GM19238 (cell line): Measurements from ENCODE around the gene PCDH1.
"Not testable (repeated sequence)": the region's sequence is repeated elsewhere in the genome, so short reads cannot be mapped to it uniquely, and the experiment has no call there.

Experiments used
- DNase-seq: peaks from one replicate; pipeline ENCODE4 v3.0.0; 2011; ENCODE audit warnings: low spot score; ENCODE audit not compliant: insufficient read length

Gene PCDH1

DNA sequence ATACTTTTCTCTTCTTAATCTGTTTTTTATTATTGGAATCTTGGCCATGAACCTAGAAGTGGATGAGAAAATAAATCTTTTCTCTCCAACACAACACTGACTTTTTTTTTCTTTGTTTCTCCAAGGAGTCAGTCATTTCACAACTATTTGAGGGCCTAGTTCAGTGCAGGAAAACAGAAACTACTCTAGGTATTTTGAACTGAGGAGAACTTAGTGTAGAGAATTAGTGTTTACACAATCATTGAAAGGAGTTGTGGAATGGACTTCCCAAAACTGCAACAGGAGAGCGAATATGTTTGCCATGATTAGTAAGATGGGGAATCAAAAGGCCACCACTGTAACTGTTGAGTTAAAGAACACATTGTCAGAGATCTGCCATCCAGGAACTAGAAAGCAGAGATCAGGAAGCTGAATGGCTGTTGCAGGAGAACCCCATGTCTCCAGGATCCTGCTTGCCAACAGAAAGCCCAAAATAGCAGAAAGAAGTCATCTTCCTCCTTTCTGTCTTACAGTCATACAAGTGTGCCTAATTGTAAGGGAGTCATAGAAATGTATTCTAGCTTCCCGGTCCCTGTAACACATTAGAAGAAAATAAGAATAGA, 20.3 kb upstream of the PCDH1 start:
- no peak for DNase-seq

DNA sequence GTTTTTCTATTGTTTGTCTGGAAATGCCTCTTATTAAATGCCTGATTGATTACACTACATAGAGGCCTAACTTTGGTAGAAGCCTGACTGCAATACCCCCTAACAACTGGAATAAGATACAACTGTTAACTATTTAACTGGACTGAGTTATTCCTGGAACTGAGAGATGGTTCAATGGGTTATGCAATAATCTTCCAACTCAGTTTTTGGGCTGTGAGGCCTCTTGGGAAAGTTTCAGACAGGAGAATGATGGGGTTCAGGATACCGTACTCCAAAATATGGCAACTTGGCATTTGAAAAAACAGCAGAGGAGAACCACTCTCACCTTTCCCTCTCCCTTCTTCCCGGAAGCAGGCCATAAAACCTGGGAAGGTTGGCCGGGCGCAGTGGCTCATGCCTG, 19.2 kb upstream of the PCDH1 start:
- no peak for DNase-seq

DNA sequence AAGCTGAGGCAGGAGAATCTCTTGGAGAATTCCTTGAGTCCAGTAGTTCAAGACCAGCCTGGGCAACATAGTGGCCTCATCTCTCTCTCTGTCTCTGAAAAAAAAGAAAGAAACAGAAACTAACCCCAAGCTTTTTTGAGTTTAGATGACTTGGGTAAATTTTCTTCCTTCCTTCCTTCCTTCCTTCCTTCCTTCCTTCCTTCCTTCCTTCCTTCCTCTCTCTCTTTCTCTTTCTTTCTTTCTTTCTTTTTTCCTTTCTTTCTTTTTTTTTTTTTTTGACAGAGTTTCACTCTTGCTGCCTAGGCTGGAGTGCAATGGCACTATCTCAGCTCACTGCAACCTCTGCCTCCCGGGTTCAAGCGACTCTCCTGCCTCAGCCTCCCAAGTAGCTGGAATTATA, 12.2 kb upstream of the PCDH1 start:
- not testable (repeated sequence) for DNase-seq

DNA sequence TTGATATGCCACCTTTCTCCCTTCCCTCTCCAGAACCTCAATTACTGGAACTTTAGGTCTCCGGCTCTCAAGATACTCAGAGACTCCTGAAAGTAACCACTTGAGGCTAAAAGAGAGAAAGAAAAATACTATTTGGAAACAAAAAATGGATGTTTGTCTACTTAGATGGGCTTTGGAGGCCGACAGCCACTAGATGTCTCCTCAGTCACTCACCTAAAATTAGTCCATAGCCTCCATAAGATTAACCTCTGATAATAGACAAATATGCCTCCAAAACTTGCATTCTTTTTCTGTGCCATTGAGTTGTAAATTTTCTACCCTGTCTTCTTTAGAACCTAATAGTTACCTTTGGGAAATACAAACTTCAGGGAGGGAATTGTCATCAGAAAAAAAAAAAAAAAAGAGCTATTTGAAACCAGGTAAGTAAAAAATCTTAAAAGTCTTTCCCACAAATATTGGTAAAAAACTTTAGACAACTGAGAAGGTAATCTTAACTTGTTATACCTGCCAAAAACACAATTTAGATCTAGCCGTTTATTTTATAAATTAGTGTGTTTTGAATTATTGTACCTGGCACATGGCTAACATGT, 11.2 kb upstream of the PCDH1 start:
- DNase-seq, result no peak

DNA sequence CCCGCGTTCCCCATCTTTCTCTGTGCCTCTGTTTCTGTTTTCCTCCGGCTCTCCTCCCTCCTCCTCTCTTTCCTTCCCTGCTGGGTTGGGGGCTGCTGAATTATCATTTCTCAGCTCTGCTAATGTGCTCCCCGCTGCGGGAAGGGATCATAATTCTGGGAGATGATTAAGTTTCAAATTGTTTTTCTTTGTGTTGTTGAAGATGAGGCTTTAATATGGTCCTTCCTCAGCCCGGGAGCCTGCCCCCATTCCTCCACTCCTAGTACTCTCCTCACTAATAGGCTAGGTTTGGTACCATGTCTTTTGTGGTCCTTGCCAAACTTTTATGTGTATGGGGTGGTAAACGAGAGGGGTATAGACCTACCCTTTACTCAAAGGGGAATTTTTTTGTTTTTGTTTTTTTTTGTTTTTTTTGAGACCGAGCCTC, 5.7 kb upstream of the PCDH1 start:
- DNase-seq, result no peak

DNA sequence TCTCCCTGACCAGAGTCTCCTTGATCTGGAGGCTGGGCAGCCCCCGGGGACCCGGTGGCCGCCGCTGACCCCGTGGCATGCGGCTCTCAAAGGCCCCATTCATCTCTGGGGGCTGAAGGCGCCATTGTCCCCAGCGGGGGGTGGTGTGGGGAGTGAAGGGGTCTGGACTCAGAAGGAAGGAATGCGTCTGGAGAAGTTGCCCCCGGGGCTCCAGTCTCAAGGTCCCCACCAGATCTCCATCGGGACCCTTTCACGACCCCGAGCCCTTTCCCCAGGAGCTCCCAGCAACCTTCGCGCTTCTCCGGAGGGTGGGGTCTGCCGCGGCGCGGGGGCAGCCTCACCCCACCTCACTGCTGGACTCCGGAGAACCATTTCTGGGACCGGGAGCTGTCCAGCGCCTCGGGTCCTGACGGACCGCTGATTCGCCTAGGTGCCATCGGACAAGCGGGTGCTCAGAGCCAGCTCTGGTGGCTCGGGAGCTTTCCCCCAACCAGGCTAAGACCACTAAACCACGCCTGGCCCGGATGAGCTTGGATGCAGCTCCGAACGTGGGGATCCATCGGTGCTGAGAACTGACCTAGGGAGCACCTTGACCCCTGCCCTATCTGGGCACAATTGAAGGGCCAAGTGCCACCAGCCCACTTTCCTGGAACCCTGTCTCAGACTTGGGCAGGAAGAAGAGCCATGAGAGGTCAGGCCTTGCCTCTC, 5.1 kb upstream of the PCDH1 start:
- DNase-seq, result no peak

DNA sequence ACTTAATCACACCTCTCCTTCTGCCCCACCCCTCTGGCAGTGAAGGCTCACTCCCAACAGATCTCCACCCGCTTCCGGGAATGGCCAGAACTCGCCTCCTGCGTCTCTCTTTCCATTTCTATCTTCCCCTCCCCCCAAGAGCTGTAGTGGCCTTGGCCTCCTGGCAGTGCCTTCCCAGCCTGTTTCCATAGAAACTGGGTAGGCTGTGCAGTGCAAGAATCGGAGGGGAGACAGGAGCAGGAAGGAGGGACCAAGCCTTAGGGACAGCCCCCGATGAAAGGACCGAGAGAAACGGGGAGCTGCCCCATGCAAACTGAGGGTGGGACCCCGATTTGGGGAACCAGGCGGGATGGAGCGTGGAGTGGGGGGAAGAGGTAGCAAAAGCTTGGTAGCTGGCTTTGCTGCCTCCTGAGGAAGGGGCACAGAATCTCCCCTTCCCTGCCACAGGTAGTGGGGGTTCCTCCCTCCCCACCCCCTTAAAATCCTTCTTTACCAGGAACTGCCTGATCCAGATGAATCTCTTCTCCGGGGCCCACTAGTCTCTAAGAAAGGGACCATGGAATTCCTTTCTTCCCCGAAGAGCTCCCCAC, 4.5 kb upstream of the PCDH1 start:
- DNase-seq, result no peak

DNA sequence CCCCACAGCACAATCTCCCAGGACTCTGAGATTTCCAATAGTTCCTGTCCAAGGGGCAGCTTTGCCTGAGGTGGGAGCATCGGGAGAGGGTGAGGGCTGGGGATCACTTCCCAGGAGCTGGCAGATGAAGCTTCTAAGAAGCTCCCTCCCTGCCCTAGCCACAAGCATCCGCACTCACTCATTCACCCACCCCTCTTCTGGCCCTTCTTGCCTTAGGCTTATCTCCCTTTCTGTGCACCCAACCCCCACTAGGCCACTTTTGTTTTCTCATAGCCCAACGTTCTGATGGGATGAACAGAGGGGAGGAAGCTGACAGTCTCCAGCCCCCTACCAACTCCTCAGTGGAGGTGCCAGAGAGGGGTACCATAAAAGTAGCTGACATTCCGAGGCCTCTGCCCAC, 3.7 kb upstream of the PCDH1 start:
- no peak for DNase-seq

DNA sequence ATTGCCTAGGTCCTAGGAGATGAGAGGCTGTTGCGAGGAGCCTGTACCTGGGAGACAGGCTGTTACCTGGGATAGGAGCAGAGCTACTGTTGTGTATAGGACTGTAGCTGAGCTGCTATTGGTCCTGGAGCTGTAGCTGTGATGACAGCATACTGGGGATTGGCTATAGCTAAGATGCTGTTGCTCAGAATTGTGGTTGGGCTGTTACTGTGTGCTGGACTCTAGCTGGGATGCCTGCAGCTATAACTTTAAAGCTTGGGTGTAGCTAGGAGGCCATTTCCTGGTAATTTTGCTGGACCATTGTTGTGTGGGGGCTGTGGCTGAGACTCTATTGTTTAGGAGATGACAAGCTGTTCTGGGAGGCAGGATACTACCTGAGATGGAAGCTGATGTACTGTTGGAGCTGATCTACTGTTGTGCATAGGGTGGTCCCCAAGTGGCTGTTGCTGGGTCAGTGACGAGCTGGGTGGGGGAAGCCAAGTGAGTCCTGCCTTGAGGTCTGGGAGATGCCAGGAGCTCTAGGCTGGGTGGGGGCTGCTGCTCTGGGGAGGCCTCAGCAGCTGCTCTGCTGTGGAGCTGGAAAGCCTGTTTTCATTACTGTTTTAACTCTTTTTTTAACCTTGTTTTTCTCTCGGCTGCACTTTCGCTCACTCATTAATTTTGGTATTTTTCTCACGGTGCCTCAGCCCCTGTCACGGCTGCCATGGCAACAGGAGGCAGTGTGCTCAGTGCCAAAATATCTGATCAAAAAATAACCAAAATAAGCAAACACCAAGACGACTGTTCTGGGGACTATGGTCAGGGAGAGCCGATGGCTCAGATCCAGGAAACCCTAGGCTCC, 3.0 kb upstream of the PCDH1 start:
- DNase-seq, result no peak

DNA sequence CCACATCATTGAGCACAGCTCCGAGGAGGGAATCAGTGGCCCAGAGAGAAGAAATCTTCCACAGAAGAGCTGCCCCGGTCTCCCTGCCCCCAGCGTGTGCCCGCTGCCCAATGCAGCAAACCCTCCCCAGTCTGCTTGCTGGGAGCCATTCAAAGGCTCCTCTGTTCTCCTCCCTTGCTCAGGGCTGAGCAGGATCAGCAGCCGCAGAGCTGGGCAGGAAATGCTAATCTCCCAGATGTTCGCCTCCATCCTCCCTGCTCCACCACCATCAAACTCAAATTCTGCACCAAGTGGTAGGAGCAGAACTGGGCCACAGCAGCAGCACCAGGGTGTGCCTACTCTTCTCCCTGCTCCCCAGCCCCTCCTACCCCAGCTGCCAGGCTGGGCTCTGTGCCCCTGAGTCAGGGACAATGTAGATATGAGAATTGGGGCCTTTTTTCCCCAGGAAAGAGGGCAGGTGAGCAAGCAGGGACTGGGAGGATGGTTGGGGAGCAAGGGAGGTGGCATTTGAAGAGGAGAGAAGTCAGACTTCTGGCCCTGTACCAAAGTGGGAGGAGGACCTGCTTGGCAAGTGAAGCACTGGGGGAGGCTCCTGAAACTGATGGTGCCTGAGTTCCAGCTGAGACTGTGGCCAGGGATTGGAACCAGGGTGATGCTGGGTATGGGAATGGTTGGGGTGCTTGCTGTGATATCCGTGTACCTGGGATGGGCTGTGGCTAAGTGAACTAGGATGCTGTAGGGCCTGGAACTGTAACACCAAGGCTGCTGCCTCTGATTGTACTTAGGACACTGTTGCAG, 1.9 kb upstream of the PCDH1 start:
- no peak for DNase-seq

DNA sequence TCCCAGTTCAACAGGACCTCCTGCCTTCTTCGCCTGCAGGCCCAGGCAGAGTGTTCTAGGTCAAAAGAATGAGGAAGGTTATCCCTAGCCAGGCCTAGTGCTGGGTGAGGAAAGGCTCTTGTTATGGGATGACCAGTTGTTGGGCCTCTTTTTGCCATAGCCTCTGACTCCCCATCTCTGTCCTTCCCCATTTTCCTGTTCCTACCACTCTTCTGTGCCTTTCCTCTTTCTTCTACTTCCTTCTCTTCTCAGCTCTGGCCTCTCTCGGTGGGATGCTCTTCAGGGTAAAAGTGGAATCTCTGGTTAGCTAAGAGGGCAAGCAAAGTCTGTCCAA, 1.2 kb upstream of the PCDH1 start:
- no peak for DNase-seq

DNA sequence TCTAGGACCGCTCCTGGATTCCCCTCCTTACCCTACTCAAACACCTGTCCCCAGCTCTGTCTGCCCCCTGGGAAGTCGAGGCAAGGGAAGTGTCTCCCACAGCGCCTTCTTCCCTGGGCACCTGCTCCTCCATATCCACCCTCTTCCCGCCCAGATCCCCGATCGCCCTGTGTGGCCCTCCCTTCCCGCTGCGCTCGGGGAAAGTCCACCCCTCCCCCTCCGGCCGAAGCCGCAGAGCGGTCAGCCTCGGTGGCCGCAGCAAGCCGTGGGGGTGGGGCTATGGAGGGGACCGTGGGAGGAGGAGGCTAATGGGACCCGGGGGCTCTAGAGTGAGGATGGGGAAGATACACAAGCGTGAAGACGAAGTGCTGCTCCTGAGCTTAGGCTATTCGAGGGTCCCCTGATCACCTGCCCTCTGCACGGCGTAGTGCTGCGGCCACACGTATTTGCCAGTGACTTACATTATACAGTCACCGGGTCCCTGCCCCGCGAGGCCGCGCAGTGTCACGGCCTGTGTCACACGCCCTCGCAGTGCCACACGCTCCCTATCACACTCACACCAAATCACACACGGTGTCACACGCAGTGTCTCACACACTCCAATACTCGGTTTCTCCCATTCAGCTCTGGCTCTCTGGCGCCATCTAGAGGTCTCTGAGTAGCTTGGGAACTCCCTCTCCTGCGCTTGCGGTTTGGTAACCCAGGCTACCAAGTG, 658 bp upstream of the PCDH1 start:
- peak; percentile 57 for DNase-seq

DNA sequence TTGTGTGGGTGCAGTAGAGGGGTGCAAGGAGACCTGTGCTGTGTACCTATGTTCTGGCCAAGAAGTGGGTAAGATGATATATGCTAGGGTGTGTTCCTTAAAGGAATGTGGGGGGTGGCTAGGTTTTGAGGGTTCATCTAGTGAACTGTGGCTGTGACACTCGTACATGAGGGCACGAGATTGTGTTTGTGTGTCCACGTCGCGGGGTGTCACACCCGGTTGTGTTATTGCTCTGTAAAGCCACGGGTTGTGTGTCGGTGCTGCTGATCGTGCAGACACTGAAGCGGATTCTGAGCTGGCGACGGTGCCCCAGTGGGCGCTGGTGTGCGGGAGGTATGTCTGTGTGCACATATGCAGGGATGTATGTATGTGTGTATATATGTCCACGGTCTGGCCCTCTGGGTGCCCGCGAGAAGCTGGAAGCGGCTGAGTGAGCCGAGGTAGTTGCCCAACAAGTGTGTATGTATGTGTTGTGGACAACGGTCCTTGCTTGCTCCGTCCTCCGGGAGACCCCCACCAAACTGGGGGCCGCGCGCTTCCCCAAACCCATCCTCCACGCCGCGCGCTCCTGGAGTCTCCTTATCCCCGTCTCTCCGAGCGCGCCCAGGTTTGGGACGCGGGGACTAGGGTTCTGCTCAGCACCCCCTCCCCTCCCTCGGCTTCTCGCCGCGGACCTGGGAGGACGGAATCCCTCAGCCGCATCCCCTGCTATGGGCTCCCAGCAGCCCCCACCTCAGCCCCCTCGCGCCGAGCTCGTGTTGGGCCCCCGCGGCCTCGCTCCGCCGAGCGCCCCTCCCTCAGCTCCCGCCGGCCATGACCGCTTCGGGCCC, 639 bp downstream of the PCDH1 start:
- no peak for DNase-seq

DNA sequence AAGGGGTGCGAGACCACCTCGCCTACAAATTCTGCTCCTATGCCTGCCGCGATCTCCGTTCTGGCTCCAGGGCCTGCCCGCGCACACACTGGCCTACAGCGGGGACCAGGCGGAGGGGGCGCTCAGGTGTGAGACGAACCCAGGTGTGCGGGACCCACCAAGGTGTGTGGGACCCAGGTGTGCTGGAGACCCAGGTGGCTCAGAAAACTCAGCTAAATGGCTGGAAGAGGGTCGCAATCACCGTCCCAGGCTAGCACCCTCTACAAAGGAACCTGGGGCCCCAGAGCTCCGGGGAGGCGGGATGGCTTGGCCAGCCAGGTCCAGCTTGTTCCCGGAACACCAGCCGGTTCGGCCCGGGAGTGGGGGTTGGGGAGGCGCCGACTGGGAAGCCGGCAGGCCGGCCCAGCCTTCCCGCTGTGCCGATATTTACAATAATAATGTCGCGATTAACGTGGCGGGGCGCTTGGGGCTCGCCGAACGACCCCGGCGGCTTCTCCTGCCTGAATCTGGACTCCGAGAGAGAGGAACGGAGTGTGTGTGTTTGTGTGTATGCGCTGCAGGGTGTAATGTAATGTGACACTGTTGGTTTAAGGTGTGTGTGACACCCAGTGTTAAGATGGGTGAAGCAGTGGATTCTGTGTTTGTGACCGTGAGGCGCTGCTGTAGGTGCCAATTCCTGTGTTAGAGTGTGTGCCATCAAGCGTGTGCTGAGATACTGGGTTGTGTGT, 1.4 kb downstream of the PCDH1 start:
- DNase-seq, result no peak

DNA sequence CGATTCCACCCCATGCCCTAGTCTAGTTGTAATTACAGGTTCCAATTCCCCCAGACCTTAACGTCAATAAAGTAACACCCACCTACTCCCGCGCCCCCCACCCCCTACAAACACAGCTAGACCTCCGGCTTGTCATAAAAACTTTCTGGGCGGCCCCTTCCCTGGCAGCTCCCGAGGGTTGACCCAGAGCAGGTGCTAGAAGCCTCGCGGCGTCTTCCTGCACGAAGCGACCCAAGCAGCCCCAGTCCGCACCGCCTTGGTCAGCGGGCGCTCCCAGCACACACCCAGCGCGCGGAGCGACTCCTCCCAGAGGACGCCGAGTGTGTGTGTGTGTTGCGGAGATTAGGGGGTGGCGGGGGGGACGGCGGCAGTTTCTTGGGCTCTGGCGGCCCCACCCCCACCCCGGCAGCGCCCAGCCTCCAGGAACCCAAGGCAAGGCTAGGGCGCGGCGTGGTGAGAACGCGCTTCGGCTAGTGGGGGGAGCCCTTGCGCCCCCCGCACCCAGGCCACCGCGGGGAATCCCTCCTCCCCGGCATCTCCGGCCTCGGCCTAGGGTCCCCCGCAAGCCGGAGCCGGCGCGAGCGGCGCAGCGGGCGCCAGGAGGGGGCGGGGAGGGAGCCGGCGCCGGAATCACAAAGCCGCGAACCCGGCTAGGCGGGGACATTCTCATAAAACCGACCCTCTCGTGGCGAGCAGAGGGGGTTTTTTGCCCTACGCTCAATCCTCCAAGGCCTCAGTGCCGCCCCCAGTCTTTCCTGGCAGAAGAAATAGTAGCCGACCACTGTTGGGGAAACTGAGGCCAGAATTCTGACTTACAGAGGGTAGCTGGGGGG, 2.2 kb downstream of the PCDH1 start:
- DNase-seq, result no peak

DNA sequence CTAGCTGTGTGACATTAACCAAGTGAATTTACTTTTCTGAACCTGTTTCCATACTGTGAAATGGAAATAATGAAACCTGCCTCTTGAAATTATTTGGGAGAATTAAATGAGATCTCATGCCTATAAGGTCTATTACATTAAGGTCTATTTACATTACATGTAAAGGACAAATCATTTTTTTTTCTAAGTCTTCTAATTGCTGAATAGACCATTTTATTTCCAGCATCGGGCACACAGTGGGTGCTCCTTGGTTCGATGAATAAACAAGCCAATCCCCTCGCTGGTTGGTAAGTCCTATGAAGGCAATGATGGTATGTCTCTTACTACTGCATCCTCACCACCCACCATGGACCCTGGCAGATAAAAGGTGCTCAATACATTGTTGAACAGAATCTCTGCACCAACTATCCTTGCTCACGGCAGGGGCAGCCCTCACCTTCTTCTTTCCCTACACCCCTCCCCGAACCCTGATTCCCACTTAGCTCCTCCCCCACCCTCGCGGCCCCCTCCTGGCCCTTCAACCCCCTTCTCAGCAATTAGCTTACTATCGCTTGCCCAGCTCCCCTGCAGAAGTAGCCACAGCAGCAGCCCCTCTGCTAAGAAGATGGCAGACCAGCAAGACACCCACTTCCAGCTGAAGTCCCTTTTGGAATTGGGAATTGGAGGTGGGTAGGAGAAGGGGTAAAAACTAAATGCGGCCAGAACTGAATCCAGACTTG, 3.0 kb downstream of the PCDH1 start:
- DNase-seq, result no peak

DNA sequence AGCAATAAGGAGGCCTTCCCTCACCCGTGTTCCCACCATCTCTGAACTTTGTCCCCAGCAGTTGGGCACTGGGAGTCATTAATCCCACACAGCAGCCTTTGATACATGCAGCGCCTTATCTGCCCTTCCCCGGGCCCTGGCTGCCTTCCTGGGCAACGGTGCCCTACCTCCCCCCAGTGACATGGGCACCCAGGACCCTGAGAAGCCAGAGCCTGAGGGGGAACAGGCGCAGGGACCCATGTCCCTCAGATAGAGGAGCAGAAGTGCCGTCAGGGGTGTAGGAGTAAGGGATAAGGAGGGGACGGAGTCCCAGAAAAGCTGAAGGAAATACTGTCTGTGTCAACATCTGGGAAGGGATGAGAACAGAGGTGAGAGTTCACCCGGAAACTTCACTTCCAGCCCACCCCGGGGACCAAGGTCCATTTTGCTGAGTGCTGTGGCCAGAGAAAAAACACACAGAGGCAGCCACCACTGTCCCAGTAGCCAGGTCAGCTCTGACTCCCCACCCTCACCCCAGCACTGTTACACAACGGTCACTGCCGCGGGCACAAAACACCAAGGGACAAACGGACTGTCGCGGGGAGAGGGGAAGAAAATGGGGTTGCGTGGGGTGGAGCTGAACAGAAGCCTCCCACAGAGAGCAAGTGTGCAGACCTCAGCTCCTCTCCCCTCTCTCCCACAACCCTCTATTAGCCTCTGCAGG, 3.8 kb downstream of the PCDH1 start:
- no peak for DNase-seq
